IPS DF 19.7 (cell line): ENCODE measurements around the gene GALNT5.
"Not testable (repeated sequence)": the region's sequence is repeated elsewhere in the genome, so short reads cannot be mapped to it uniquely, and the experiment has no call there.

Source experiments
- DNase-seq: peaks from one replicate; pipeline ENCODE4 v3.0.0-alpha.2; 2013; ENCODE audit warnings: low read depth, low spot score

GALNT5 gene

GRCh38 chr2:157246765-157247407 lies 10.6 kb upstream of the GALNT5 start:
- DNase-seq = no peak

- DNase-seq = no peak
These were observed 6.7 kb upstream of the GALNT5 start for GRCh38 chr2:157250836-157251235.

- no peak for DNase-seq
These were observed 5.6 kb upstream of the GALNT5 start for GRCh38 chr2:157251932-157252331.

DNA sequence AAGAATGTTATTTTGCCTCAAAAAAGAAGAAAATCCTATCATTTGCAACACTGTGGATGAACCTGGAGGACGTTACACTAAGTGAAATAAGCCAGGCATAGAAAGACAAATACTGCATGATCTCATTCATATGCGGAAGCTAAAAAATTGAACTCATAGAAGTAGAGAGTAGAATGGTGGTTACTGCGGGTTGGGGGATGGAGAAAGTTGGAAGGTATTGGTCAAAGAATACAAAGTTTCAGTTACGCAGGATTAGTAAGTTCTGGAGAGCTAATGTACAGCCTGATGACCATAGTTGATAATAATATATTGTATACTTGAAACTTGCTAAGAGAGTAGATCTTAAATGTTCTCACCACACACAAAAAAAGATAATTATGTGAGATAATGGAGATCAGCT lies 5.0 kb upstream of the GALNT5 start:
- DNase-seq = no peak

- no peak for DNase-seq
These were observed 3.5 kb upstream of the GALNT5 start for GRCh38 chr2:157254041-157254440.

DNA sequence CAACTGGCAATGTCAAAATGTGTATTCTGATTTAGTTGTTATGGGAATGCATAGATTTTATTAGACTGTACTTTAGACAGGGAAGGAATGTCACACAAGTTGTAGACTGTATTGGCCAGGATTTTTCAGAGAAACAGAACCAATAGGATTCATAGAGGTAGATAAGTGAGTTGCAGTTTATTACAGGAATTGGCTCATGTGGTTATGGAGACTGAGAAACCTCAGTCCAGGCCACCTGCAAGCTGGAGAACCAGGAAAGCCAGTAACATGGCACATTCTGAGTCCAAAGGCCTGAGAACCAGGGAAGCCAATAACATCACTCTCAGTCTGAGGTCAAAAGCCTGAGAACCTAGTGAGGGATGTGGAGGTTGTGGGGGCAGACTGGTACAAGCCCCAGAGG lies 1.8 kb upstream of the GALNT5 start:
- no peak for DNase-seq

- no peak for DNase-seq
These were observed 879 bp upstream of the GALNT5 start for GRCh38 chr2:157256626-157257025.

DNA sequence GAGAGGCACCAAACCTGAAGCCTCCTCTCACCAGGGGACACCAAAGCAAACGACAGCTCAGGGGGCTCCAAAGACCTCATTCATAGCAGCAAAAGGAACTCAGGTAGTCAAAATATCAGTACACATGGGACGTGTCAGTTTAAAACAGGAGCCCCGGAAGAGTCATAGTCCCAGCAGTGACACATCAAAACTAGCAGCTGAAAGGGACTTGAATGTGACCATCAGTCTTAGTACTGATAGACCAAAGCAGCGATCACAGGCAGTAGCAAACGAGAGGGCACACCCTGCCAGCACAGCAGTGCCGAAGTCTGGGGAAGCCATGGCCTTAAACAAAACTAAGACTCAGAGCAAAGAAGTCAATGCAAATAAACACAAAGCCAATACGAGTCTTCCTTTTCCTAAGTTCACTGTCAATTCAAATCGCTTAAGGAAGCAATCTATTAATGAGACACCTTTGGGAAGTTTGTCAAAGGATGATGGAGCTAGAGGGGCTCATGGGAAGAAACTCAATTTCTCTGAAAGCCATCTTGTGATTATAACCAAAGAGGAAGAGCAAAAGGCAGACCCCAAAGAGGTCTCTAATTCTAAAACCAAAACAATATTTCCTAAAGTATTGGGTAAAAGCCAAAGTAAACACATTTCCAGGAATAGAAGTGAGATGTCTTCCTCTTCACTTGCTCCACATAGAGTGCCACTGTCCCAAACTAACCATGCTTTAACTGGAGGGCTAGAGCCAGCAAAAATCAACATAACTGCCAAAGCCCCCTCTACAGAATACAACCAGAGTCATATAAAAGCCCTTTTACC lies 1.2 kb downstream of the GALNT5 start:
- no peak for DNase-seq

DNA sequence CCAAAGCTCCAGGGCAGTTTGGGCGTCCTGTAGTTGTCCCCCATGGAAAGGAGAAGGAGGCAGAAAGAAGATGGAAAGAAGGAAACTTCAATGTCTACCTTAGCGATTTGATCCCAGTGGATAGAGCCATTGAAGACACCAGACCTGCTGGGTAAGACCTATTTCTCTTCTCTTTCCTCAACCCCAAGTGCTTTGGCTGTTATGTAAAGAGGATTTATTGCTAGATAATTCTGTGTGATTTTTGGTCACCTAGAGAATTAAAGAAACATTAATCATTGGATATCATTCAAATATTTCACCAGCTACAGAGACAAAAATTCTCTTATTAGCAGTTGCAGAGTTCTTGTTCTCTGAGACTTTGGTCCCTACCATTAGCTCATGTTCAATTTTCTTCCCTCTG lies 1.9 kb downstream of the GALNT5 start:
- no peak for DNase-seq

- DNase-seq = no peak
These were observed 2.5 kb downstream of the GALNT5 start for GRCh38 chr2:157259960-157260359.

- no peak for DNase-seq
These were observed 3.2 kb downstream of the GALNT5 start for GRCh38 chr2:157260533-157261198.

GRCh38 chr2:157261199-157261782 lies 3.8 kb downstream of the GALNT5 start:
- DNase-seq = no peak

- DNase-seq = no peak
These were observed 4.7 kb downstream of the GALNT5 start for GRCh38 chr2:157262248-157262647.

GRCh38 chr2:157264099-157264498 lies 6.6 kb downstream of the GALNT5 start:
- no peak for DNase-seq

DNA sequence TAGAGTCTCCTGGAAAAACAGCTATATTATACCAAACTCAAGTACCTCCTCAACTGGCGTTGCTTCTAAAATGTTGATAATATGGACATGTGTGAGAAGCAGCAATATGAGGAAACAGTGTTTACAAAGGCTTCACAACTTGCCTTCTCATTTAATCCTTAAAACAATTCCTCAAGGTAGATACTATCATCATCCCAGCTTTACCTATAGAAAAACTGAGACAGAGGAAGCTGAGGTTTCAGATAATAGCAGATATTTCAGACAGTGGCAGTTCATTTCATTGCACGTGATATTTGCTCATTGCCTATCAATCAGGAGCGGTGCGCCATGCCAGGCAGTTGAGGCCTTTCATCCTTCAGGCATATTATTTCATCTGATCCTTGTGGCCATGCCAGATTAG lies 8.3 kb downstream of the GALNT5 start:
- DNase-seq = no peak

- DNase-seq = no peak
These were observed 10.0 kb downstream of the GALNT5 start for GRCh38 chr2:157267476-157267875.

DNA sequence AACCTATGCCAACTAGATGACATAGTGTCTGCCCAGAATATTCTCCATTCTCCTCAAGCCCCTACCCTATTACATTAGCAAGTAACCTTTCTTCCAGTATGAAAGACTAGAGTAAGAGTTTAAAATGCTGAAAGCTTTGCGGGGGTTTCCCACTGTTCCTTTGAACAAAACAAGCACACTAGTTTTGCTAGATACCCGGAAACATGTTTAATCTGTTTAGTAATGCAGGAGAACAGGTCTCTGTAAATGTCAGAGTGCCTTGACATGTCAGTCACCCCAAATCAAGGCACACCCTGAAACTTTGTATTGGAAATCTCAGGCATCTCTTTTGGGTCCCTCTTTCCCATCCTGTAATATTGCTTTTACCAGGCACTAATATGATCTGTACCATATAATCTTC lies 11.6 kb downstream of the GALNT5 start:
- DNase-seq = no peak

DNA sequence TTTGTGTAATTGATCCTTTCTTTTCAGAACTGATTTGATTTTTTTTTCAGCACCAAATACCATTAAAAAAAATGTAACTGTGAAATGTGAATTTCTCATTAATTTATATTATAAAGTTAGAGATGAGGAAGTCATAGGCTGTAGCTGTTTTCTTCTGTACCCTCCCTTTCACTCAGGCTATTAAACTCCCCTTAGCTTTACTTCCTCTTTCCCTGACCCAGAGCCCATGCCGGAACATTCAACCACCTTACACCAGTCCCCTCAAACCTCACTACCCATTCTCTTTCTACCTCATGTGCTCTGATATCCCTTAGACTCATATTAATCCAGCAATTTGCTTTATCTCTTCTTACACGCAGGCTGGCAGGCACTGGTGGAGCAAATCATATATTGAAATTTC lies 12.4 kb downstream of the GALNT5 start:
- DNase-seq = no peak

GRCh38 chr2:157271590-157272203 lies 14.2 kb downstream of the GALNT5 start:
- DNase-seq = no peak

- not testable (repeated sequence) for DNase-seq
These were observed 21.8 kb downstream of the GALNT5 start for GRCh38 chr2:157279311-157279710.

- DNase-seq = no peak
These were observed 23.8 kb downstream of the GALNT5 start for GRCh38 chr2:157281316-157281715.

DNA sequence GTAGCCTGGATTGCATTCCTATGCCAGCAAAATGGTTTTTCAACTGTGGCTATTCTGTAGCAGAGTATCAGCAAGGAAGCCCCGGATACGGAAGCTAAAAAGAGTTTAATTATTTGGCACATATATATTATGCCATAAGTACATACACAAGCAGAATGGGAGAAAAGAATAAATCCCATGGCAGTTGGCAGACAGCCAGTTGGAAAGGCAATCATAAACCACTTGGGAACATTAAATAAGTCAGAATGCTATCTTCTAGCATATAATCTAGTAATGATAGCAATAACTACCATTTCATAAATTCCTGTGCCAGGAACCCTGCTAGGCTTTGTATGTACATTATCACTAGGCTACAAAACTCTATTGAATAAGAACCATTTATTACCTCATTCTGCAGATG lies 26.0 kb downstream of the GALNT5 start:
- DNase-seq = no peak
